PC-9 (cell line): ENCODE measurements around the gene KLHL30. TPM values are rescaled to one million over a fixed set of nuclear protein-coding genes. Genes with fewer than 3 reads are reported as not detected.

ENCODE experiments used
- BruUV-seq: library from RNA; stranded (reverse); fragments of 400-500 nt; replicated peaks from 2 replicates; lab custom pipeline; 2021; lab: Mats Ljungman, UMichigan
- CTCF ChIA-PET: fragments of 300-600 bp; sonication (Branson Sonifier 250); formaldehyde crosslinking; loops from one replicate; lab custom pipeline; 2022; ENCODE audit warnings: antibody characterized with exemption; lab: Charles Lee
- POLR2A ChIA-PET: fragments of 300-600 bp; sonication (Branson Sonifier 250); formaldehyde crosslinking; loops from one replicate; lab custom pipeline; 2022; ENCODE audit warnings: antibody characterized with exemption; ENCODE audit not compliant: unreplicated experiment; lab: Charles Lee
- DNase-seq, 2 experiments: peaks; one replicate each; pipeline versions ENCODE4 v3.0.0 to v3.0.0-alpha.2; 2015 to 2022; ENCODE audit warnings: mixed read lengths in 1 of 2
- H2AFZ ChIP-seq: fragments of 200-600 bp; sonication (generic); 2 replicates; pipeline ENCODE4 v1.8.1; 2017; ENCODE audit warnings: antibody characterized with exemption
- H3F3A ChIP-seq: fragments of 200-600 bp; sonication (generic); 2 replicates; pipeline ENCODE4 v1.8.1; 2017; ENCODE audit warnings: antibody characterized with exemption, mild to moderate bottlenecking, low read depth; ENCODE audit not compliant: insufficient read depth
- H3K27ac ChIP-seq: fragments of 200-600 bp; sonication (generic); 2 replicates; pipeline ENCODE4 v1.6.1; 2016; ENCODE audit warnings: mixed run types
- H3K27me3 ChIP-seq: fragments of 200-600 bp; sonication (generic); 2 replicates; pipeline ENCODE4 v1.6.1; 2016; ENCODE audit warnings: low read depth, mixed run types; ENCODE audit not compliant: insufficient read depth
- H3K36me3 ChIP-seq: fragments of 200-600 bp; sonication (generic); 2 replicates; pipeline ENCODE4 v1.6.1; 2016; ENCODE audit warnings: low read depth, mixed run types
- H3K4me1 ChIP-seq: fragments of 200-600 bp; sonication (generic); replicated peaks from 2 replicates; pipeline ENCODE4 v1.6.1; 2016; ENCODE audit warnings: mixed run types; ENCODE audit not compliant: insufficient read depth
- H3K4me2 ChIP-seq: fragments of 200-600 bp; sonication (generic); 2 replicates; pipeline ENCODE4 v1.6.1; 2017; ENCODE audit warnings: mixed run types
- H3K4me3 ChIP-seq: fragments of 200-600 bp; sonication (generic); 2 replicates; pipeline ENCODE4 v1.6.1; 2016; ENCODE audit warnings: mixed run types
- H3K79me2 ChIP-seq: fragments of 200-600 bp; sonication (generic); 2 replicates; pipeline ENCODE4 v1.6.1; 2017; ENCODE audit warnings: low read depth, mixed run types
- H3K9me2 ChIP-seq: fragments of 200-600 bp; sonication (generic); 2 replicates; pipeline ENCODE4 v1.8.1; 2017; ENCODE audit warnings: mild to moderate bottlenecking; ENCODE audit not compliant: insufficient read depth
- H3K9me3 ChIP-seq: fragments of 200-600 bp; sonication (generic); 2 replicates; pipeline ENCODE4 v1.8.1; 2016; ENCODE audit warnings: low read depth; ENCODE audit not compliant: insufficient read depth
- H4K20me1 ChIP-seq: fragments of 200-600 bp; sonication (generic); 2 replicates; pipeline ENCODE4 v1.8.1; 2017; ENCODE audit not compliant: insufficient read depth
- EZH2 ChIP-seq: fragments of 200-600 bp; sonication (generic); IDR thresholded peaks from 2 replicates; pipeline ENCODE4 v1.8.0; 2017; ENCODE audit warnings: antibody characterized with exemption, low read depth
- intact Hi-C: fragments of 100-400 bp; cut with micrococcal nuclease; formaldehyde crosslinking; loops from one replicate; pipeline ENCODE4 v1.10.0; 2022; ENCODE audit not compliant: unreplicated experiment
- total RNA-seq: library from RNA; stranded (reverse); gene quantifications from 2 replicates; pipeline ENCODE4 v1.2.3, GENCODE V29; 2021
- TF ChIP-seq, protein P1 (sequence below): fragments of 200-600 bp; sonication (generic); conservative IDR thresholded peaks from 2 replicates; pipeline ENCODE4 v1.6.1; 2017; ENCODE audit warnings: mixed run types, antibody characterized with exemption, mild to moderate bottlenecking, moderate library complexity

The KLHL30 gene
- total RNA-seq, 1 experiment from 2014 or later = 1.2 TPM

DNA sequence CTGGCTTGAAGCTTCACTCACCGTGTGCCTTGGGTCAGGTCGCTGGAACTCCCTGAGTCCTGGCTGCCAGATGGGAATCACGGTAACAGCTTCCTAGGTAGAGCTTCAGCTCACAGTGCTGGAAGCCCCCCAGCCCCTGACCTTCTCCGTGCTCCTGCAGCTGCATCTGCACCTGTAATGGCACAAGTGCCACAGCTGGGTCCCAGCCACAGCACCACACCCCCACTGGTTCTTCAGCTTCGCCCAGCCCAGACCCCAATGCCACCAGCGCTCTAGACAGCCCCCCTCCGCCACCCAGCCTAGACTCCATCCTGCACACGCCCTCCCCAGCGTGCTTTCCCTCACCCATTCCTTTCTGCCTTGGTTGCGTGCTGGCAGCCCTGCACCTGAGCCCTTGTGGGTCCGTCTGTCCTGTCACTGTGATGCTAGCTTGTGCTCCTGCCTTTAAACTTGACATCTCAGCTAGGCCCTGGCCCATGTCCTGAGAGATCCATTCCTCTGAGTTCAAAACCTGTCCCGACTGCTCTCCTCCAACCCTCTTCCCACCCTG, 45.9 kb upstream of the KLHL30 start:
- CTCF ChIA-PET = no interaction called here
- DNase-seq = no peak
- H3K27ac ChIP-seq = no peak overlapping the region
- H2AFZ ChIP-seq = no peak overlapping the region
- H3K9me3 ChIP-seq = no peaks in the 10 kb centered on the region
- TF ChIP-seq EZH2 = no peak
- TF ChIP-seq, protein P1, sequence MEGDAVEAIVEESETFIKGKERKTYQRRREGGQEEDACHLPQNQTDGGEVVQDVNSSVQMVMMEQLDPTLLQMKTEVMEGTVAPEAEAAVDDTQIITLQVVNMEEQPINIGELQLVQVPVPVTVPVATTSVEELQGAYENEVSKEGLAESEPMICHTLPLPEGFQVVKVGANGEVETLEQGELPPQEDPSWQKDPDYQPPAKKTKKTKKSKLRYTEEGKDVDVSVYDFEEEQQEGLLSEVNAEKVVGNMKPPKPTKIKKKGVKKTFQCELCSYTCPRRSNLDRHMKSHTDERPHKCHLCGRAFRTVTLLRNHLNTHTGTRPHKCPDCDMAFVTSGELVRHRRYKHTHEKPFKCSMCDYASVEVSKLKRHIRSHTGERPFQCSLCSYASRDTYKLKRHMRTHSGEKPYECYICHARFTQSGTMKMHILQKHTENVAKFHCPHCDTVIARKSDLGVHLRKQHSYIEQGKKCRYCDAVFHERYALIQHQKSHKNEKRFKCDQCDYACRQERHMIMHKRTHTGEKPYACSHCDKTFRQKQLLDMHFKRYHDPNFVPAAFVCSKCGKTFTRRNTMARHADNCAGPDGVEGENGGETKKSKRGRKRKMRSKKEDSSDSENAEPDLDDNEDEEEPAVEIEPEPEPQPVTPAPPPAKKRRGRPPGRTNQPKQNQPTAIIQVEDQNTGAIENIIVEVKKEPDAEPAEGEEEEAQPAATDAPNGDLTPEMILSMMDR = no peak
- peaks cover 3% of the 10 kb centered on the region; the same call in 1 of the 2 replicates for H3F3A ChIP-seq
- no peaks in the 10 kb centered on the region for H3K79me2 ChIP-seq
- BruUV-seq = no TSS peak
- H3K27me3 ChIP-seq = no peaks in the 10 kb centered on the region
- no peak overlapping the region for H3K4me2 ChIP-seq
- POLR2A ChIA-PET = no interaction called here
- intact Hi-C loops = no loop called here
- no peaks in the 10 kb centered on the region for H3K9me2 ChIP-seq
- H3K4me1 ChIP-seq = no peaks in the 10 kb centered on the region
- no peaks in the 10 kb centered on the region for H3K36me3 ChIP-seq
- no peaks in the 10 kb centered on the region for H4K20me1 ChIP-seq
- no peak overlapping the region for H3K4me3 ChIP-seq

DNA sequence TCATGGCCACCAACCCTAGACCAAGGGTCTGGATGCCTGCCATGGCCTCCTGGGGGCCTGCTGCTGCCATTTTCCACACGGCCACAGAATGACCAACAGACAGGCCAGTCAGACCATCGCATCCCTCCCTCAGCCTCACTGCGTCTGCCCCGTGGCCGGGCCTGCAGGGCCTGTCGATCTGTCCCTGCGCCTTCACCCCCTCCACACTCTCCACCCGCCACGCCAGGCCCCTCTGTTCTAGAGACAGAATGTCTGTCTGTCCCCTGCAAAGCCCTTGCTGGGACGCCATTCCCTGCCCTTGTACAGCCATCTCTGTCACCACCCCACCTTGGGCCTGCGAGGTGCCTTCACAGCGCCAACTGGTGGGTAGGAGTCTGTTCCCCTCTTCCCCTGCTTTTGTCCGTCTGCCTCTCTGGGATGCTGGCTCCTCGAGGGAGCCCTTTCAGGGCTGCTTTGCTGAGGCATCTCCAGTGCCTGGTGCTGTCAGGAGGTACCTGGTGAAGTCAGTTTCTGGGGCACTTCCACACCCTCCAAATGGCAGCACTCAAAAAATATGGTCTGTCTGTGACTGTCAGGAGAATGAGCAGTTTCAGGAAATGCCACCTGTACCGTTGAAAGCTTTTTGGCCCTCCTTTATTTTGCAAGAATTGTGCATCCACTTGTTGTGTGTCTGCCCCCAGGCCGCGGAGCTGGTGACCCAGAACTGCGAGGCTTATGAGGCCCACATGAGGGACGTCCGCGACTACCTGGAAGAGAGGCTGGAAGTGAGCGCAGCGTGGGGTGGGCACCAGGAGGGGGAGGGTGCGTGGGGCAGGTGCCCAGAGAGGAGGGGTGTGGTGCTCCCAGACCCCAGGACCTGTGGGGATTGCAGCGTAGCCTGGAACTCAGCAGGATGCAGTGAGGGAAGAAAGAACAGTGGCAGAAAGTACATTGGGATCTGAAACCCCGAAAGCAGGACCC, 45.0 kb upstream of the KLHL30 start:
- Histone ChIP-seq H4K20me1 (no peaks in the 10 kb centered on the region), H3K4me2 (no peak overlapping the region), H3K27ac (no peak overlapping the region), H3K9me2 (no peaks in the 10 kb centered on the region), H3K27me3 (no peaks in the 10 kb centered on the region), H2AFZ (no peak overlapping the region), H3K4me1 (no peaks in the 10 kb centered on the region), H3K79me2 (no peaks in the 10 kb centered on the region), H3F3A (peaks cover 9% of the 10 kb centered on the region; the same call in 1 of the 2 replicates), H3K36me3 (no peaks in the 10 kb centered on the region), H3K9me3 (no peaks in the 10 kb centered on the region), H3K4me3 (no peak overlapping the region)
- no peak for DNase-seq
- CTCF ChIA-PET = no interaction called here
- TF ChIP-seq EZH2 = no peak
- TF ChIP-seq, protein P1 = no peak
- POLR2A ChIA-PET = no interaction called here
- intact Hi-C loops = no loop called here
- no TSS peak for BruUV-seq

DNA sequence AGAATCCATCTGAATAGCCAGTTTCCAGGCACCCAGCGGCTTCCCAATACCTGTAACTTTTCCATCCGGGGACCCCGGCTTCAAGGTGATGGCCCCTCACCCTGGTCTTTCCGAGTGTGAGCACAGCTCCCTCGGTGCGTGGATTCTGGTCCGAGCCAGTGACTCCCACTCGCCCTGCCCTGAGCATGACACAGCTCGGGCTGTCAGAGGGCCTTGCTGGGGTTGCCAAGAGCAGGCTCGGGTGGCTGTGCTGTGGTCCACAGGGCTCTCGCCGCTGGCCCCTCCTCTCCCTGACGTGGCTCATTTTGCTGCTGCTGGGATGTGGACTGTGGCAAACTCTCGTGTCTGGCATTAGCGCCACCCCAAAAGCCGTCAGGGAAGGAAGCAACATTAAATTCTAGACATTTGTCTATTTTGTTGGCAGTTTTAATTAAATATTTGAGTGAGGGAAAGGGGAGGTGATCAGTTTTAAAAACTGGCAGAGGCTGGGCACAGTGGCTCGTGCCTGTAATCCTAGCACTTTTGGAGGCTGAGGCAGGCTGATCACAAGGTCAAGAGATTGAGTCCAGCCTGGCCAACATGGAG, 43.9 kb upstream of the KLHL30 start:
- CTCF ChIA-PET = no interaction called here
- POLR2A ChIA-PET = no interaction called here
- H3K9me2 ChIP-seq = no peaks in the 10 kb centered on the region
- H3K36me3 ChIP-seq = no peaks in the 10 kb centered on the region
- TF ChIP-seq, protein P1 = no peak
- TF ChIP-seq EZH2 = no peak
- BruUV-seq = no TSS peak
- H3K27me3 ChIP-seq = no peaks in the 10 kb centered on the region
- H3K4me3 ChIP-seq = no peak overlapping the region
- no peak overlapping the region for H3K4me2 ChIP-seq
- intact Hi-C loops = no loop called here
- no peak overlapping the region for H2AFZ ChIP-seq
- H4K20me1 ChIP-seq = no peaks in the 10 kb centered on the region
- H3K4me1 ChIP-seq = peaks cover 10% of the 10 kb centered on the region
- DNase-seq = no peak
- peaks cover 16% of the 10 kb centered on the region; the same call in 1 of the 2 replicates for H3F3A ChIP-seq
- no peaks in the 10 kb centered on the region for H3K79me2 ChIP-seq
- H3K9me3 ChIP-seq = no peaks in the 10 kb centered on the region
- H3K27ac ChIP-seq = no peak overlapping the region
